K562 (cell line): ENCODE results near the gene FN3K. TPM values are rescaled to one million over a fixed set of nuclear protein-coding genes. Genes with fewer than 3 reads are reported as not detected.

ENCODE experiments used
- CCNT2 ChIP-seq: IDR thresholded peaks from 2 replicates; pipeline ENCODE4 v1.6.1; 2011; ENCODE audit warnings: borderline replicate concordance, low read depth, mild to moderate bottlenecking, moderate library complexity, mixed read lengths, low read length; ENCODE audit not compliant: insufficient read length; ENCODE audit errors: extremely low read depth
- ETS2 ChIP-seq: IDR thresholded peaks from 2 replicates; pipeline ENCODE4 v1.6.1; 2016; ENCODE audit warnings: borderline replicate concordance, missing genetic modification characterization, mild to moderate bottlenecking, moderate library complexity, missing compliant biosample characterization; ENCODE audit not compliant: poor library complexity, severe bottlenecking
- FUS ChIP-seq: fragments of 200-400 bp; formaldehyde crosslinking; optimal IDR thresholded peaks from 2 replicates; pipeline ENCODE3; 2017; ENCODE audit warnings: low read depth, low read length
- GTF3C2 ChIP-seq: IDR thresholded peaks from 3 replicates; pipeline ENCODE4 v1.6.1; 2011; ENCODE audit warnings: borderline replicate concordance, mild to moderate bottlenecking, moderate library complexity; ENCODE audit not compliant: insufficient read length; ENCODE audit errors: extremely low read depth
- LARP7 ChIP-seq: fragments of 450-650 bp; IDR thresholded peaks from 2 replicates; pipeline ENCODE4 v1.6.1; 2016
- NCOA4 ChIP-seq: fragments of 450-650 bp; IDR thresholded peaks from 2 replicates; pipeline ENCODE4 v1.6.1; 2018; ENCODE audit warnings: mild to moderate bottlenecking; ENCODE audit not compliant: partially characterized antibody
- NR2C1 ChIP-seq, 2 experiments: fragments of 450-650 bp; IDR thresholded peaks; 2 replicates each; pipeline ENCODE4 v1.6.1; 2017; ENCODE audit warnings: mild to moderate bottlenecking in 2 of 2, antibody characterized with exemption in 1 of 2, inconsistent platforms in 1 of 2, missing compliant biosample characterization in 1 of 2, missing genetic modification characterization in 1 of 2
- PHF8 ChIP-seq: fragments of 200-600 bp; sonication (generic); IDR thresholded peaks from 2 replicates; pipeline ENCODE4 v1.6.1; 2012; ENCODE audit warnings: mixed run types, mild to moderate bottlenecking, inconsistent platforms, low read length, moderate library complexity, borderline replicate concordance
- RBFOX2 ChIP-seq: fragments of 200-400 bp; formaldehyde crosslinking; IDR thresholded peaks from 2 replicates; pipeline ENCODE4 v1.6.1; 2017; ENCODE audit warnings: low read depth, mild to moderate bottlenecking, low read length, moderate library complexity
- RFX5 ChIP-seq: IDR thresholded peaks from 2 replicates; pipeline ENCODE4 v1.6.1; 2011; ENCODE audit warnings: low read depth, mild to moderate bottlenecking, improper control_type of control experiment, low read length
- SPI1 ChIP-seq: IDR thresholded peaks from 2 replicates; pipeline ENCODE4 v1.6.1; 2011; ENCODE audit warnings: low read depth, low read length, control low read depth, borderline replicate concordance
- TFAP4 ChIP-seq: sonication (generic); formaldehyde crosslinking; IDR thresholded peaks from 2 replicates; pipeline ENCODE4 v1.8.0; 2022; ENCODE audit warnings: missing genetic modification reagents, mild to moderate bottlenecking, moderate library complexity, borderline replicate concordance
- UBTF ChIP-seq, 2 experiments: IDR thresholded peaks; 2 replicates each; pipeline ENCODE4 v1.6.1; 2012; ENCODE audit warnings: improper control_type of control experiment in 2 of 2, low read depth in 2 of 2, low read length in 2 of 2, borderline replicate concordance in 1 of 2
- ZNF695 ChIP-seq: fragments of 450-650 bp; formaldehyde crosslinking; IDR thresholded peaks from 2 replicates; pipeline ENCODE4 v1.4.0; 2020; ENCODE audit warnings: mild to moderate bottlenecking, moderate library complexity
- polyA plus RNA-seq, 8 experiments: library from polyadenylated mRNA; depleted of rRNA in 4 of 8; stranded (reverse) in 5 of 8; unstranded in 3 of 8; fragments of >200 nt; fragmentation: Nextera tagmentation in 2 of 8; fragmentation: Illumina TruSeq in 1 of 8; extraction: Ambion mirVana in 2 of 8; extraction: Trizol in 1 of 8; gene quantifications; 2 replicates each; pipeline versions ENCODE4 v1.2.1 to v1.2.3, GENCODE V29; 2011 to 2014; ENCODE audit warnings: inconsistent platforms in 1 of 8, missing spikeins in 1 of 8
- total RNA-seq, 7 experiments: library from RNA; depleted of rRNA in 6 of 7; stranded (reverse); fragments of >200 nt in 6 of 7; fragmentation: Illumina TruSeq in 2 of 7; extraction: Trizol in 2 of 7; gene quantifications; 2 replicates each; pipeline versions ENCODE4 v1.2.1 to v1.2.3, GENCODE V29; 2011 to 2021; ENCODE audit warnings: low replicate concordance in 1 of 7
- TF ChIP-seq, protein P1 (sequence below): sonication (generic); IDR thresholded peaks from 2 replicates; pipeline ENCODE4 v1.6.1; 2016
- TF ChIP-seq, protein P2 (sequence below): sonication (generic); formaldehyde crosslinking; IDR thresholded peaks from 2 replicates; pipeline ENCODE4 v1.8.1; 2023; ENCODE audit warnings: mild to moderate bottlenecking, missing genetic modification reagents

Gene FN3K
- total and polyA plus RNA-seq, 9 of the 15 experiments (the other 6 are each of a cell fraction or from before 2014, with no cell fraction given): 0.08 to 22.7 (median 3.8) TPM

DNA sequence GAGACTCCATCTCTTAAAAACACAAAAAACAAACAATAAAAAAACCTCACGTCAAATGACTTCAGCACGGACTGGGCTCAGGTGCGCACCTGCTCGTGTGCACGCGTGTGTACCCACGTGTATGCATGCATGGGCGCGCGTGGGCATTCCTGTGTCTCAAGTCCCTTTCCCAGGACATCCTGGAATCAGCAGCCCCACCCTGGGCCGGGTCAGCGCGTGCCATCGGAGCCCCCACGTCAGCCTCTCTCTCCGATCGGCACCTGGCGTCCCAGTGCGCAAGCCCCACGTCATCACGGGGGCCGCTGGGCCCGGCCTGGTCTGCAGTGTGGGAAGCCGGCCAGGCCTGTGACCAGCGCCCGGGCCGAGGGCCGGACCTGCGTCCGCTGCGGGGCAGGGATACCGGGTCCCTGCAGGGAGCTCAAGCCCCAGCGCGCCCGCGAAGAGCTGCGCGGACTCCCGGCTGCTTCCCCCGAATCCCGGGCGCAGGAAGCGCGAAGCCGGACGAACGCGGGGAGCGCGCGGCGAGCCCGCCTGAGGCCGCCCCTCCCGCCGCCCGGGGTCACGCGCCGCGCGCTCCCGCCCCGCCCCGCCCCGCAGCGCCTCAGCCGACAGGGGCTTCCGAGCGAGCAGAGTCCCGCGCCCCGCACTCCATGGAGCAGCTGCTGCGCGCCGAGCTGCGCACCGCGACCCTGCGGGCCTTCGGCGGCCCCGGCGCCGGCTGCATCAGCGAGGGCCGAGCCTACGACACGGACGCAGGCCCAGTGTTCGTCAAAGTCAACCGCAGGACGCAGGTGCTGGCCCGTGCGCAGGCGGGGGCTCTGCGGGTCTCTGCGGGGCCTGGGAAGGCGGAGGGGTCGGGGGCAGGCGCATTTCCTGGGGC lies at the start of gene FN3K (continued):
- TF ChIP-seq NCOA4 (no peak), SPI1 (no peak), CCNT2 (peak; percentile 31), ZNF695 (no peak), ETS2 (tag) (no peak), RBFOX2 (peak; percentile 77), GTF3C2 (no peak), TFAP4 (CRISPR knock-in tag) (peak; percentile 62; the same call in 1 of the 2 replicates), PHF8 (peak; percentile 90; the same call in 1 of the 2 replicates), RFX5 (no peak), UBTF (IDR thresholded peaks at IDR 0.05; ENCODE audit: borderline replicate concordance in 1 of 2, low read depth in 2 of 2, low read length in 2 of 2) (peak; percentile 19 to 57; a peak in 2 of 4 replicates), NR2C1 (IDR thresholded peaks at IDR 0.05) (no peak), NR2C1 (tag; IDR thresholded peaks at IDR 0.05) (no peak), LARP7 (no peak), FUS (no peak)
- TF ChIP-seq, protein P1, sequence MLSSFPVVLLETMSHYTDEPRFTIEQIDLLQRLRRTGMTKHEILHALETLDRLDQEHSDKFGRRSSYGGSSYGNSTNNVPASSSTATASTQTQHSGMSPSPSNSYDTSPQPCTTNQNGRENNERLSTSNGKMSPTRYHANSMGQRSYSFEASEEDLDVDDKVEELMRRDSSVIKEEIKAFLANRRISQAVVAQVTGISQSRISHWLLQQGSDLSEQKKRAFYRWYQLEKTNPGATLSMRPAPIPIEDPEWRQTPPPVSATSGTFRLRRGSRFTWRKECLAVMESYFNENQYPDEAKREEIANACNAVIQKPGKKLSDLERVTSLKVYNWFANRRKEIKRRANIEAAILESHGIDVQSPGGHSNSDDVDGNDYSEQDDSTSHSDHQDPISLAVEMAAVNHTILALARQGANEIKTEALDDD: no peak
- TF ChIP-seq, protein P2, sequence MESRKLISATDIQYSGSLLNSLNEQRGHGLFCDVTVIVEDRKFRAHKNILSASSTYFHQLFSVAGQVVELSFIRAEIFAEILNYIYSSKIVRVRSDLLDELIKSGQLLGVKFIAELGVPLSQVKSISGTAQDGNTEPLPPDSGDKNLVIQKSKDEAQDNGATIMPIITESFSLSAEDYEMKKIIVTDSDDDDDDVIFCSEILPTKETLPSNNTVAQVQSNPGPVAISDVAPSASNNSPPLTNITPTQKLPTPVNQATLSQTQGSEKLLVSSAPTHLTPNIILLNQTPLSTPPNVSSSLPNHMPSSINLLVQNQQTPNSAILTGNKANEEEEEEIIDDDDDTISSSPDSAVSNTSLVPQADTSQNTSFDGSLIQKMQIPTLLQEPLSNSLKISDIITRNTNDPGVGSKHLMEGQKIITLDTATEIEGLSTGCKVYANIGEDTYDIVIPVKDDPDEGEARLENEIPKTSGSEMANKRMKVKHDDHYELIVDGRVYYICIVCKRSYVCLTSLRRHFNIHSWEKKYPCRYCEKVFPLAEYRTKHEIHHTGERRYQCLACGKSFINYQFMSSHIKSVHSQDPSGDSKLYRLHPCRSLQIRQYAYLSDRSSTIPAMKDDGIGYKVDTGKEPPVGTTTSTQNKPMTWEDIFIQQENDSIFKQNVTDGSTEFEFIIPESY (CRISPR knock-in tag): peak; percentile 27; the same call in 1 of the 2 replicates
